Neuronal stem cell (in vitro differentiated cells): ENCODE results near the gene NADK2.

ENCODE experiments used
- DNase-seq: peaks from one replicate; pipeline ENCODE4 v3.0.0-alpha.2; 2013; ENCODE audit warnings: low spot score
- H2AFZ ChIP-seq: one replicate; pipeline ENCODE4 v1.6.1; 2013; ENCODE audit warnings: mild to moderate bottlenecking, low read length, inconsistent platforms
- H2AK5ac ChIP-seq: 2 replicates; pipeline ENCODE4 v1.6.1; 2013; ENCODE audit warnings: low read depth, mild to moderate bottlenecking, inconsistent platforms, low read length, moderate library complexity, mixed read lengths
- H2BK120ac ChIP-seq: 2 replicates; pipeline ENCODE4 v1.6.1; 2013; ENCODE audit warnings: low read depth, mild to moderate bottlenecking, inconsistent platforms, low read length, moderate library complexity, mixed read lengths
- H2BK12ac ChIP-seq: one replicate; pipeline ENCODE4 v1.6.1; 2013; ENCODE audit warnings: low read length, inconsistent platforms
- H2BK15ac ChIP-seq: 2 replicates; pipeline ENCODE4 v1.6.1; 2013; ENCODE audit warnings: mild to moderate bottlenecking, low read length, inconsistent platforms, mixed read lengths
- H2BK5ac ChIP-seq: one replicate; pipeline ENCODE4 v1.6.1; 2013; ENCODE audit warnings: inconsistent platforms, mild to moderate bottlenecking, low read length, moderate library complexity
- H3K14ac ChIP-seq: one replicate; pipeline ENCODE4 v1.6.1; 2013; ENCODE audit warnings: low read length, inconsistent platforms
- H3K18ac ChIP-seq: 2 replicates; pipeline ENCODE4 v1.6.1; 2013; ENCODE audit warnings: low read length, inconsistent platforms
- H3K23ac ChIP-seq: 2 replicates; pipeline ENCODE4 v1.6.1; 2013; ENCODE audit warnings: low read depth, mild to moderate bottlenecking, mixed read lengths, low read length, inconsistent platforms; ENCODE audit not compliant: poor library complexity
- H3K27ac ChIP-seq: replicated peaks from 3 replicates; pipeline ENCODE4 v1.5.1; 2013; ENCODE audit warnings: low read length, inconsistent platforms
- H3K27me3 ChIP-seq, 3 experiments: 2 replicates each; pipeline ENCODE4 v1.6.1; 2013; ENCODE audit warnings: low read length in 3 of 3, mild to moderate bottlenecking in 2 of 3, inconsistent platforms in 1 of 3, low read depth in 1 of 3, mixed read lengths in 1 of 3, moderate library complexity in 1 of 3; ENCODE audit not compliant: control insufficient read depth in 3 of 3, insufficient read depth in 3 of 3
- H3K36me3 ChIP-seq, 2 donors: replicated peaks in 1 of 2; 2 replicates each; pipeline ENCODE4 v1.6.1; 2013; ENCODE audit warnings: low read length in 2 of 2; ENCODE audit not compliant: control insufficient read depth in 2 of 2, insufficient read depth in 2 of 2
- H3K4ac ChIP-seq: 2 replicates; pipeline ENCODE4 v1.6.1; 2013; ENCODE audit warnings: inconsistent platforms, mild to moderate bottlenecking, low read length, moderate library complexity
- H3K4me1 ChIP-seq, 2 donors: 1 replicate in 1 of 2; 2 replicates in 1 of 2; pipeline ENCODE4 v1.6.1; 2013; ENCODE audit warnings: low read length in 2 of 2, low read depth in 1 of 2; ENCODE audit not compliant: control insufficient read depth in 2 of 2, insufficient read depth in 1 of 2
- H3K4me2 ChIP-seq: one replicate; pipeline ENCODE4 v1.6.1; 2013; ENCODE audit warnings: mild to moderate bottlenecking, low read length, inconsistent platforms; ENCODE audit not compliant: insufficient read depth, poor library complexity, severe bottlenecking
- H3K4me3 ChIP-seq, 2 donors: 2 replicates each; pipeline ENCODE4 v1.5.1; 2013; ENCODE audit warnings: low read length in 2 of 2, mild to moderate bottlenecking in 2 of 2, inconsistent platforms in 1 of 2, moderate library complexity in 1 of 2
- H3K79me1 ChIP-seq: one replicate; pipeline ENCODE4 v1.6.1; 2013; ENCODE audit warnings: low read depth, mild to moderate bottlenecking, inconsistent platforms, low read length, moderate library complexity
- H3K9ac ChIP-seq: one replicate; pipeline ENCODE4 v1.6.1; 2013; ENCODE audit warnings: mild to moderate bottlenecking, low read depth, low read length, inconsistent platforms; ENCODE audit not compliant: poor library complexity
- H3K9me3 ChIP-seq, 2 donors: replicated peaks in 1 of 2; 2 replicates each; pipeline versions ENCODE3 to v1.6.1; 2013; ENCODE audit warnings: low read length in 2 of 2, mild to moderate bottlenecking in 2 of 2, inconsistent platforms in 1 of 2, low read depth in 1 of 2, mixed read lengths in 1 of 2, moderate library complexity in 1 of 2; ENCODE audit not compliant: control insufficient read depth in 2 of 2, insufficient read depth in 1 of 2
- H4K8ac ChIP-seq: one replicate; pipeline ENCODE4 v1.6.1; 2013; ENCODE audit warnings: low read depth, mild to moderate bottlenecking, inconsistent platforms, low read length, moderate library complexity
- H4K91ac ChIP-seq: one replicate; pipeline ENCODE4 v1.6.1; 2013; ENCODE audit warnings: low read length, low read depth, mild to moderate bottlenecking, inconsistent platforms; ENCODE audit not compliant: poor library complexity
- WGBS, 2 donors: extraction: QIAGEN DNeasy Blood & Tissue Kit; methylation state at CpG; one replicate each; pipeline ENCODE4 v1.1.7; 2013; ENCODE audit warnings: missing lambda C conversion rate in 2 of 2, mixed read lengths in 1 of 2; ENCODE audit not compliant: insufficient read length in 2 of 2, insufficient replicate concordance in 1 of 2; ENCODE audit errors: extremely low coverage in 2 of 2; 5-methylcytosine and 5-hydroxymethylcytosine counted together

The NADK2 gene

GRCh38 chr5:36281626-36282025 lies 39.9 kb upstream of the NADK2 start:
- no CpG with 5 or more reads among the region's 2 CpGs for WGBS, 2 donors
- Histone ChIP-seq H4K91ac (no peak overlapping the region), H3K14ac (no peak overlapping the region), H3K9me3 (no peaks in the 10 kb centered on the region), H2AK5ac (no peak overlapping the region), H3K4me3 (no peak overlapping the region), H3K18ac (no peak overlapping the region), H3K4ac (no peak overlapping the region), H3K36me3 (no peaks in the 10 kb centered on the region), H3K23ac (no peak overlapping the region), H2BK15ac (no peak overlapping the region), H2BK5ac (no peak overlapping the region), H2AFZ (no peak overlapping the region), H4K8ac (no peak overlapping the region), H3K9ac (no peak overlapping the region), H3K27me3 (no peaks in the 10 kb centered on the region), H3K27ac (no peak overlapping the region), H2BK120ac (no peak overlapping the region), H3K79me1 (no peaks in the 10 kb centered on the region), H3K4me1 (no peaks in the 10 kb centered on the region), H2BK12ac (no peak overlapping the region), H3K4me2 (no peak overlapping the region)
- no peak for DNase-seq

- no peak overlapping the region for H3K14ac ChIP-seq
- no peak overlapping the region for H2BK15ac ChIP-seq
- no peak overlapping the region for H2BK5ac ChIP-seq
- no peak overlapping the region for H3K4me2 ChIP-seq
- H3K18ac ChIP-seq: no peak overlapping the region
- H2AK5ac ChIP-seq: no peak overlapping the region
- H3K23ac ChIP-seq: no peak overlapping the region
- H3K4me1 ChIP-seq: peaks cover 0 to 4% of the 10 kb centered on the region in 2 donors
- no peak overlapping the region for H2AFZ ChIP-seq
- no peak overlapping the region for H3K27ac ChIP-seq
- H3K4ac ChIP-seq: no peak overlapping the region
- H2BK12ac ChIP-seq: no peak overlapping the region
- no peaks in the 10 kb centered on the region for H3K27me3 ChIP-seq
- H3K79me1 ChIP-seq: no peaks in the 10 kb centered on the region
- no peak for DNase-seq
- H4K91ac ChIP-seq: no peak overlapping the region
- H3K36me3 ChIP-seq: no peaks in the 10 kb centered on the region
- no peak overlapping the region for H3K9ac ChIP-seq
- no CpG with 5 or more reads among the region's 3 CpGs for WGBS, 2 donors
- H4K8ac ChIP-seq: no peak overlapping the region
- no peaks in the 10 kb centered on the region for H3K9me3 ChIP-seq
- H3K4me3 ChIP-seq: no peak overlapping the region
- no peak overlapping the region for H2BK120ac ChIP-seq
Measured at GRCh38 chr5:36279054-36279698, 37.5 kb upstream of the NADK2 start.

DNA sequence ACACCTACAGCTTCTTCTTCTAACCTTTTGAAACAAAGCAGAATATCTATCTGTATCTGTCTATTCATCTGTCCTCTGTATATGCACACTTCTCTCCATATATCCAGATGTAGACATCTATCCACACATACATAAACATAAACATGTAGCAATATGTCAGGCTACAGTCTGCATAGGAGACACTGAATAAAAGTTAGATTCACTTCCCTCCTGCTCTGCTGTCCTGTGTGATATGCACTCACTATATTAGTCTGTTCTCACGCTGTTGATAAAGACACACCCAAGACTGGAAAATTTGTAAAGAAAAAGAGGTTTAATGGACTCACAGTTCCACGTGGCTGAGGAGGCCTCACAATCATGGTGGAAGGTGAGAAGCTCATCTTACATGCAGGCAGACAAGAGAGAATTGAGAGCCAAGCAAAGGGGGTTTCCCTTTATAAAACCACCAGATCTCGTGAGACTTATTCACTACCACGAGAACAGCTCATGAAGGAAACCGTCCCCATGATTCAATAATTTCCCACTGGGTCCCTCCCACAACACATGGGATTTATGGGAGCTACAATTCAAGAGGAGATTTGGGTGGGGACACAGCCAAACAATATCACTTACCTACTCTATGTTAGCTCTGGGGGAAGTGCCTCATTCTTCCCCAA lies 35.9 kb upstream of the NADK2 start:
- Histone ChIP-seq H3K27ac (no peak overlapping the region), H3K36me3 (no peaks in the 10 kb centered on the region), H2BK120ac (no peak overlapping the region), H2BK5ac (no peak overlapping the region), H3K79me1 (no peaks in the 10 kb centered on the region), H3K9ac (no peak overlapping the region), H4K91ac (no peak overlapping the region), H3K23ac (no peak overlapping the region), H3K14ac (no peak overlapping the region), H4K8ac (no peak overlapping the region), H3K9me3 (no peaks in the 10 kb centered on the region), H3K27me3 (no peaks in the 10 kb centered on the region), H3K4ac (no peak overlapping the region), H3K18ac (no peak overlapping the region), H3K4me1 (peaks cover 0 to 4% of the 10 kb centered on the region in 2 donors), H2AK5ac (no peak overlapping the region), H2AFZ (no peak overlapping the region), H2BK12ac (no peak overlapping the region), H2BK15ac (no peak overlapping the region), H3K4me2 (no peak overlapping the region), H3K4me3 (no peak overlapping the region)
- no CpG with 5 or more reads among the region's 5 CpGs for WGBS, 2 donors
- no peak for DNase-seq

DNA sequence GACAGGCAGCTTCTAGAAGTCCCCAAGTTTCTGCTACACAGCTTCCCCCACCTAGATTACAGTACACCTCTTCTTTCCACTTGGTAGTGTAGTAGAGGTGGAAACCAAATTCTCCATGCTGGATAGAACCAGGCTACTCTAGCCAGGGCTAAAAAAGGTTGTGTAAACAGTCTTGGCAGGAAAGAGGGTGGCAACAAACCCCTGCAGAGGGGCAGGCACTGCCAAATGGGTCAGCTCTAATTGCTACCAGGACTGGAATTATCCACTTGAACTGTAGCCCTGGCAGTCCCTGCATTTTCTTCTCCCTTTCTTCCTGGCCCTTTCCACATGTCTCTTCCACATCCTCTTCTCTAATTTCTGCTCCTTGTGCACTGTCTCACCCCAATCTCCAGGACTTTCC lies 35.1 kb upstream of the NADK2 start:
- no peak for DNase-seq
- H3K23ac ChIP-seq: no peak overlapping the region
- no peak overlapping the region for H2AFZ ChIP-seq

More for the DNA sequence above, 35.1 kb upstream of the NADK2 start:
- no peak overlapping the region for H4K91ac ChIP-seq
- no peaks in the 10 kb centered on the region for H3K27me3 ChIP-seq
- no peak overlapping the region for H3K9ac ChIP-seq
- no peaks in the 10 kb centered on the region for H3K79me1 ChIP-seq
- H3K18ac ChIP-seq: no peak overlapping the region
- no peak overlapping the region for H3K14ac ChIP-seq
- H3K4me3 ChIP-seq: no peak overlapping the region
- H2AK5ac ChIP-seq: no peak overlapping the region
- H2BK5ac ChIP-seq: no peak overlapping the region
- H3K9me3 ChIP-seq: no peaks in the 10 kb centered on the region
- H3K27ac ChIP-seq: no peak overlapping the region
- H2BK120ac ChIP-seq: no peak overlapping the region
- no peak overlapping the region for H3K4ac ChIP-seq
- peaks cover 0 to 4% of the 10 kb centered on the region in 2 donors for H3K4me1 ChIP-seq
- no peak overlapping the region for H4K8ac ChIP-seq
- no peak overlapping the region for H2BK15ac ChIP-seq
- H2BK12ac ChIP-seq: no peak overlapping the region
- no peaks in the 10 kb centered on the region for H3K36me3 ChIP-seq
- no peak overlapping the region for H3K4me2 ChIP-seq
